Gastrocnemius medialis (tissue), 4 donors: ENCODE results near the gene FANCD2. TPM values are rescaled to one million over a fixed set of nuclear protein-coding genes. Genes with fewer than 3 reads are reported as not detected.

Experiments used
- ATAC-seq, 2 donors: fragments of 150-250 bp; one replicate each; pipeline ENCODE4 v1.9.1; 2016
- DNase-seq, 2 donors: peaks; one replicate each; pipeline ENCODE4 v3.0.0-alpha.2; 2019
- H3K27ac ChIP-seq, 4 donors: fragments of 200-600 bp; sonication (generic); 1 replicate in 1 of 4; 2 replicates in 3 of 4; pipeline ENCODE4 v1.5.1; 2016 to 2018; ENCODE audit warnings: mild to moderate bottlenecking in 2 of 4, moderate library complexity in 1 of 4
- H3K27me3 ChIP-seq, 3 donors: fragments of 200-600 bp; sonication (generic) in 2 of 3; 1 replicate in 1 of 3; 2 replicates in 2 of 3; pipeline versions ENCODE4 v1.5.1 to v1.6.0; 2016 to 2019; ENCODE audit warnings: mild to moderate bottlenecking in 1 of 3, moderate library complexity in 1 of 3
- H3K36me3 ChIP-seq, 2 donors: fragments of 200-600 bp; sonication (generic) in 1 of 2; one replicate each; pipeline ENCODE4 v1.5.1; 2017 to 2018
- H3K4me1 ChIP-seq, 2 donors: fragments of 200-600 bp; sonication (generic) in 1 of 2; one replicate each; pipeline ENCODE4 v1.5.1; 2016 to 2017; ENCODE audit warnings: mild to moderate bottlenecking in 2 of 2
- H3K4me3 ChIP-seq, 4 donors: fragments of 200-600 bp; sonication (generic) in 3 of 4; 1 replicate in 1 of 4; 2 replicates in 3 of 4; pipeline ENCODE4 v1.5.1; 2016 to 2019; ENCODE audit warnings: mild to moderate bottlenecking in 2 of 4
- H3K9me3 ChIP-seq, 3 donors: fragments of 200-600 bp; sonication (generic) in 2 of 3; 1 replicate in 1 of 3; 2 replicates in 2 of 3; pipeline ENCODE4 v1.5.1; 2016 to 2019
- POLR2A ChIP-seq, 2 donors: fragments of 450-650 bp; IDR thresholded peaks; one replicate each; pipeline ENCODE4 v1.6.1; 2017; ENCODE audit warnings: antibody characterized with exemption in 2 of 2, mild to moderate bottlenecking in 2 of 2, moderate library complexity in 2 of 2
- in situ Hi-C, 4 donors: fragments of 200-750 bp; cut with MboI; loops; one replicate each; pipeline versions ENCODE4 v1.15.0 to v1.8.0; 2017; ENCODE audit warnings: low sequenced_read_pairs in 4 of 4
- intact Hi-C: fragments of 100-400 bp; cut with DNase I; formaldehyde crosslinking; loops from one replicate; pipeline ENCODE4 v1.15.1; 2023; ENCODE audit warnings: low total_unique reads
- total RNA-seq, 4 donors: library from RNA; depleted of rRNA; stranded (reverse); fragments of >200 nt; gene quantifications; one replicate each; pipeline versions ENCODE4 v1.1.0 to v1.2.3, GENCODE V29; 2016
- TF ChIP-seq, protein P1 (sequence below), 5 experiments: fragments of 450-650 bp in 3 of 5; fragments of 200-600 bp in 2 of 5; sonication (generic) in 2 of 5; IDR thresholded peaks in 4 of 5; conservative IDR thresholded peaks in 1 of 5; 1 replicate in 4 of 5; 2 replicates in 1 of 5; pipeline ENCODE4 v1.5.1; 2016 to 2019; ENCODE audit warnings: antibody characterized with exemption in 5 of 5, mild to moderate bottlenecking in 3 of 5, moderate library complexity in 3 of 5

FANCD2 gene
- 1 to 10 TPM in 1 of 4 donors, under 1 TPM in 2, not detected in 1; 0.46 to 1.3 (median 0.58) TPM for total RNA-seq

DNA sequence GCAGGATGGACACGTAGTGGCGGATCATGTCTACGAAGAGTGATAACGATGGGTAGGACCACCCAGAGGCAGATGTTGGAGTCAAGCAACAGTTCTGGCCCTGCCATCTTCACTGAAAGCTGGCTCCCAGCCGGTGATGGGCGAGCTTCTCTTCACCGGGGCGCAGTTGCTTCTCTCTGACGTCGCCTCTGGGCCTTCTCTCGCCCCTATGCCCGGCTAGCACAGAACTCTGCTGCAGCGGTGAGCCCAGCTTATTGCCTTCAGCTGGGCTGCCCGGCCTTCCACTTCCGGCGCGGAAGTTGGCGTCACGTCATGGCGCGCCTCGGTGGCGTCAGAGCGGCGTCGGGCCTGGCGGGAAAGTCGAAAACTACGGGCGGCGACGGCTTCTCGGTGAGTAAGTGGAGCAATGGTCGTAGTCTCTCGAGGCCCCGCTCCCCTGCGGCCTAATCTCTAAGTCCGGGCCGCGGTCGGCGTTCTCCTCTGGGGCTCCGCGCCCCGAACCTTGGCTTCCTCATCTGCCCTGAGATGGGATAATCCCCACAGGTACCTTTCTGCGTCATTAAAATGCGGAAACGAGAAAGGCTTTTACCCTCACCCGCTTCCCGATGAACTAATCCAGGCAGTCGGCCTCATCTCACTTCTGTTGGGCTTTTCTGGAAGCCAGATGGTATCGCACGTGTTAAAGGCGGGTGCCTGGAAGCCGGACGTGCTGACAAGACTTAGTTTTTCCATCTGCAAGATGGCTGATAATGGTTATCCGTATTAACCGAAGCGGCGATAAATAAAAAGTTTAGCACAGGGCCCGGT, at the start of gene FANCD2:
TSS of gene FANCD2 (plus strand) at position 354 of the 807 bp plus-strand sequence. CDS start 2,221 bp downstream, outside the sequence.
- H3K9me3 ChIP-seq = no peaks in the 10 kb centered on the region
- H3K4me1 ChIP-seq = peaks cover 17 to 20% of the 10 kb centered on the region in 2 donors
- intact Hi-C loops = loop anchor here (1.0 to 5.0 kb wide), 4 partner anchors 39 to 93 kb away; partner anchors contain the start of genes CRELD1 and EMC3
- no peaks in the 10 kb centered on the region for H3K27me3 ChIP-seq
- peak; percentile 60 to 82 for DNase-seq
- peak; percentile 94 to 95 for ATAC-seq
- H3K27ac ChIP-seq = peak within 1 kb of the TSS; percentile 78 to 82 (median 80)
- in situ Hi-C loops = loop anchor here in 1 of 4 donors (10.0 kb wide), 1 partner anchor 91 kb away; the partner anchor contains the start of gene CRELD1
- peak within 1 kb of the TSS; percentile 63 to 90 (median 80) for H3K4me3 ChIP-seq
- peaks cover 0 to 23% of the 10 kb centered on the region in 2 donors for H3K36me3 ChIP-seq
- TF ChIP-seq POLR2A (IDR thresholded peaks at IDR 0.05) = peak; percentile 67 to 76
- TF ChIP-seq, protein P1, sequence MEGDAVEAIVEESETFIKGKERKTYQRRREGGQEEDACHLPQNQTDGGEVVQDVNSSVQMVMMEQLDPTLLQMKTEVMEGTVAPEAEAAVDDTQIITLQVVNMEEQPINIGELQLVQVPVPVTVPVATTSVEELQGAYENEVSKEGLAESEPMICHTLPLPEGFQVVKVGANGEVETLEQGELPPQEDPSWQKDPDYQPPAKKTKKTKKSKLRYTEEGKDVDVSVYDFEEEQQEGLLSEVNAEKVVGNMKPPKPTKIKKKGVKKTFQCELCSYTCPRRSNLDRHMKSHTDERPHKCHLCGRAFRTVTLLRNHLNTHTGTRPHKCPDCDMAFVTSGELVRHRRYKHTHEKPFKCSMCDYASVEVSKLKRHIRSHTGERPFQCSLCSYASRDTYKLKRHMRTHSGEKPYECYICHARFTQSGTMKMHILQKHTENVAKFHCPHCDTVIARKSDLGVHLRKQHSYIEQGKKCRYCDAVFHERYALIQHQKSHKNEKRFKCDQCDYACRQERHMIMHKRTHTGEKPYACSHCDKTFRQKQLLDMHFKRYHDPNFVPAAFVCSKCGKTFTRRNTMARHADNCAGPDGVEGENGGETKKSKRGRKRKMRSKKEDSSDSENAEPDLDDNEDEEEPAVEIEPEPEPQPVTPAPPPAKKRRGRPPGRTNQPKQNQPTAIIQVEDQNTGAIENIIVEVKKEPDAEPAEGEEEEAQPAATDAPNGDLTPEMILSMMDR (IDR thresholded peaks at IDR 0.05 in 4 of 5, conservative IDR thresholded peaks at IDR 0.05 in 1 of 5) = no peak

DNA sequence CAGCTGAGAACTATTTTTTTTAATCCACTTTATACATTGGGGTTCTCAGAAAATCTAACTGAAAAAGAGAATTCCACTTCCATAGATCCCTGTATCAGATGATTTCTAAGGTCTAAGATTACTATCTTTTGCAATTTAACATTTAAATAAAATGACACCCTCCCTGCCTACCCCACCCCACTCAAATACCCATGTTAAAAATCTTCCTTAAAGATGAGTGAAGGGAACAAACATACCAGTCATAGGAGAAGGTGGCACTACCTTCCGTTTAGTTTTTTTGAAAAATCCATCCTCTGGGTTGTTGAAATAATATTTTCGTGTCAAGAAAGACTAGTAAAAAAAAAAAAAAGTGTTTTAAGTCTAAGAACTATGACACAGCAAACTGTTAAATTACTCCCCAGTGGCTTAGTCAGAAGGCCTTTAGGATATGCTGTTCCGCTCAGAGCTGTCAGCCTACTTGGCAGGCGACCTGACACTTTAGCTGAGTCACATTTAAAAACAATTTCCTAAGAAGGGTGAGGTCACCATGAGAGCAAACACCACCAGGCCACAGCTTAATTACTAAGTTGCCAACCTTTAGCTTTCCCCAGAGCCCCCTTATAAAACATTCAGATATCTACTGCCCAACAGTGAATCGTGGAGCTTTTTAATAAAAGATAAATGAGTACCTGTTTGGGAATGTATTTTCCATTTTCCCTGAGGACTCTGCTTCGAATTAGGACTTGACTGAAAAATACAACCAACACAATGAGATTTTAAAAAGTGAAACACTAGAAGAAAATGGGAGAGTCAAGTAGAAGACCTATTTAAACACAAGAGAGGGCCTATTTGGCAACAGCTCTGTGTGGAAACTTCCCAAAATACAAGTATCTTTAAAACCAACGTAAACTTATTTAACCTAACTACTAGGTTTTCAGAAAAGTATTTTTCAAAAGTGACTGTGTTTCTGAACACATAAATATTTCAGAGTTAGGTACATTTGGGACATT, 49.2 kb upstream of the FANCD2 start:
- Histone ChIP-seq H3K36me3 (peaks cover 0 to 28% of the 10 kb centered on the region in 2 donors), H3K4me1 (peaks cover 36 to 54% of the 10 kb centered on the region in 2 donors), H3K4me3 (peak overlapping the region; percentile 23 to 56 (median 50)), H3K9me3 (no peaks in the 10 kb centered on the region), H3K27ac (peak overlapping the region; percentile 89 to 96 (median 90)), H3K27me3 (no peaks in the 10 kb centered on the region)
- intact Hi-C loops (loop anchor here (2.0 to 5.0 kb wide), 3 partner anchors 30 to 580 kb away; partner anchors contain the start of gene SETD5), in situ Hi-C loops (no loop called here)
- peak; percentile 36 to 37 for TF ChIP-seq POLR2A (IDR thresholded peaks at IDR 0.05)
- TF ChIP-seq, protein P1 (IDR thresholded peaks at IDR 0.05 in 4 of 5, conservative IDR thresholded peaks at IDR 0.05 in 1 of 5) = no peak
- DNase-seq (peak; percentile 83 to 93), ATAC-seq (peak; percentile 98 to 99)

DNA sequence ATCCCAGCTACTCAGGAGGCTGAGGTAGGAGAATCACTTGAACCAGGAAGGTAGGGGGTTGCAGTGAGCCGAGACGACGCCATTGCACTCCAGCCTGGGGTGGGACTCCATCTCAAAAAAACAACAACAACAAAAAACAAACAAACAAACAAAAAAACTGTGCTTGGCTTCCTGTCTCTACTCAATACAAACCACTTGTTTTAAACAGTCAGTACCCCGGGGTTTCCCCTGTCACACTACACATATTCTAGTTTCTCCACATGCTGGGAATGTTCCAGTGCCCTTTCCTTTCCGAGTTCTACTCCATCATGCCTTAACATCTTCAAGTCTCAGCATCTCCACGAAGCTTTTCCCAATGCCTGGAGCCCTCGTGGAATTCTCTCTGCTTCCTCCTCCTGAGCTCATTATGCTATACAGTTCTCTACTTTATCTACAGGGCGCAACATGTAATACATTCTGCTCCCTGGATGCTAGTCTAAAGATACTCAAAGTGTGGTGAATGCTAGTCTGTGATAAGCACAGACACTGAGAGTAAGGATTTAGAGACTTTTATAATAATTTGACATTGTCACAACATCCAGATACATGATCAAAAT, 47.4 kb upstream of the FANCD2 start:
- in situ Hi-C loops = no loop called here
- H3K4me1 ChIP-seq = peaks cover 44 to 64% of the 10 kb centered on the region in 2 donors
- ATAC-seq (no peak), DNase-seq (no peak)
- H3K9me3 ChIP-seq = no peaks in the 10 kb centered on the region
- peaks cover 0 to 10% of the 10 kb centered on the region in 2 donors for H3K36me3 ChIP-seq
- H3K27me3 ChIP-seq = no peaks in the 10 kb centered on the region
- H3K27ac ChIP-seq = peak overlapping the region; percentile 89 to 96 (median 90)
- TF ChIP-seq POLR2A (IDR thresholded peaks at IDR 0.05) = peak in 1 of 2 donors; percentile 11
- TF ChIP-seq, protein P1 (IDR thresholded peaks at IDR 0.05 in 4 of 5, conservative IDR thresholded peaks at IDR 0.05 in 1 of 5) = no peak
- intact Hi-C loops = loop anchor here (2.0 to 5.0 kb wide), 2 partner anchors 46 to 213 kb away; partner anchors contain the start of gene CRELD1
- H3K4me3 ChIP-seq = no peak overlapping the region

DNA sequence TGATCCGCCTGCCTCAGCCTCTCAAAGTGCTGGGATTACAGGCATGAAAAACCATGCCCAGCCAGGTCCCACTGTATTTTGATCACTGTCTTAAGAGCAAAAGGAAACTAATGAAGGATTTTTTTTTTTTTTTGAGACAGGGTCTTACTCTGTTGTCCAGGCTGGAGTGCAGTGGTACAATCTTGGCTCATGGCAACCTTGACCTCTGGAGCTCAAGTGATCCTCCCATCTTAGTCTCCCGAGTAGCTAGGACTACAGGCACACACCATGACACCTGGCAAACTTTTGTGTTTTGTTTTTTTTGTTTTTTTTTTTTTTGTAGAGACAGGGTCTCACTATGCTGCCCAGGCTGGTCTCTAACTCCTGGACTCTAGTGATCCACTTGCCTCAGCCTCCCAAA, 46.0 kb upstream of the FANCD2 start:
- H3K36me3 ChIP-seq = peaks cover 0 to 14% of the 10 kb centered on the region in 2 donors
- no peaks in the 10 kb centered on the region for H3K27me3 ChIP-seq
- no peaks in the 10 kb centered on the region for H3K9me3 ChIP-seq
- no peak for TF ChIP-seq POLR2A (IDR thresholded peaks at IDR 0.05)
- TF ChIP-seq, protein P1 (IDR thresholded peaks at IDR 0.05 in 4 of 5, conservative IDR thresholded peaks at IDR 0.05 in 1 of 5) = no peak
- intact Hi-C loops = no loop called here
- DNase-seq = no peak
- H3K4me1 ChIP-seq = peaks cover 45 to 66% of the 10 kb centered on the region in 2 donors
- H3K4me3 ChIP-seq = no peak overlapping the region
- in situ Hi-C loops = no loop called here
- peak overlapping the region; percentile 89 to 96 (median 90) for H3K27ac ChIP-seq
- ATAC-seq = no peak
